Epithelial cell of esophagus (primary cell): ENCODE measurements around the gene MRPL34.

Experiments used
- DNase-seq: peaks from one replicate; pipeline ENCODE4 v3.0.0; 2010; ENCODE audit warnings: low read depth
- H3K4me3 ChIP-seq: 2 replicates; pipeline ENCODE4 v1.5.1; 2011; ENCODE audit warnings: mild to moderate bottlenecking, low read length, control low read depth
- TF ChIP-seq, protein P1 (sequence below): IDR thresholded peaks from 2 replicates; pipeline ENCODE4 v1.5.1; 2011; ENCODE audit warnings: low read depth, mild to moderate bottlenecking, low read length, control low read depth, inconsistent platforms; ENCODE audit not compliant: insufficient read depth; ENCODE audit errors: missing control alignments

The MRPL34 gene

DNA sequence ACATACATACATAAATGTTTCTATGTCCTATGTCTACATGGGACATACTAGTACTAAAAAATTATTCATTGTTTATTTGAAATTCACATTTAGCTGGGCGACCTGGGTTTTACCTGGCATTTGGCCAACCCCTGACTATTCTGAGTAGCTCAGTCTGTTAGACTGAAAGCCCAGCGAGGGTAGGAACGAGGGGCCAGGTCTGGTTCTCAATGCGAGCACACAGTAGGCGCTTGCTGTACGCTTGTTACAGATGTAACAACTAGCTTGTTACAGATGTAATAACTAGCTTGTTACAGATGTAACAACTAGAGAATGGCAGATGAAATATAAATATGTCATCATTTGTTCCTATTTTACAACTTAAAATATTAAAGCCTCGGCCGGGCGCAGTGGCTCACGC, 29.9 kb downstream of the MRPL34 start:
- DNase-seq, result no peak
- no peak overlapping the region for H3K4me3 ChIP-seq
- TF ChIP-seq, protein P1, sequence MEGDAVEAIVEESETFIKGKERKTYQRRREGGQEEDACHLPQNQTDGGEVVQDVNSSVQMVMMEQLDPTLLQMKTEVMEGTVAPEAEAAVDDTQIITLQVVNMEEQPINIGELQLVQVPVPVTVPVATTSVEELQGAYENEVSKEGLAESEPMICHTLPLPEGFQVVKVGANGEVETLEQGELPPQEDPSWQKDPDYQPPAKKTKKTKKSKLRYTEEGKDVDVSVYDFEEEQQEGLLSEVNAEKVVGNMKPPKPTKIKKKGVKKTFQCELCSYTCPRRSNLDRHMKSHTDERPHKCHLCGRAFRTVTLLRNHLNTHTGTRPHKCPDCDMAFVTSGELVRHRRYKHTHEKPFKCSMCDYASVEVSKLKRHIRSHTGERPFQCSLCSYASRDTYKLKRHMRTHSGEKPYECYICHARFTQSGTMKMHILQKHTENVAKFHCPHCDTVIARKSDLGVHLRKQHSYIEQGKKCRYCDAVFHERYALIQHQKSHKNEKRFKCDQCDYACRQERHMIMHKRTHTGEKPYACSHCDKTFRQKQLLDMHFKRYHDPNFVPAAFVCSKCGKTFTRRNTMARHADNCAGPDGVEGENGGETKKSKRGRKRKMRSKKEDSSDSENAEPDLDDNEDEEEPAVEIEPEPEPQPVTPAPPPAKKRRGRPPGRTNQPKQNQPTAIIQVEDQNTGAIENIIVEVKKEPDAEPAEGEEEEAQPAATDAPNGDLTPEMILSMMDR, result no peak

DNA sequence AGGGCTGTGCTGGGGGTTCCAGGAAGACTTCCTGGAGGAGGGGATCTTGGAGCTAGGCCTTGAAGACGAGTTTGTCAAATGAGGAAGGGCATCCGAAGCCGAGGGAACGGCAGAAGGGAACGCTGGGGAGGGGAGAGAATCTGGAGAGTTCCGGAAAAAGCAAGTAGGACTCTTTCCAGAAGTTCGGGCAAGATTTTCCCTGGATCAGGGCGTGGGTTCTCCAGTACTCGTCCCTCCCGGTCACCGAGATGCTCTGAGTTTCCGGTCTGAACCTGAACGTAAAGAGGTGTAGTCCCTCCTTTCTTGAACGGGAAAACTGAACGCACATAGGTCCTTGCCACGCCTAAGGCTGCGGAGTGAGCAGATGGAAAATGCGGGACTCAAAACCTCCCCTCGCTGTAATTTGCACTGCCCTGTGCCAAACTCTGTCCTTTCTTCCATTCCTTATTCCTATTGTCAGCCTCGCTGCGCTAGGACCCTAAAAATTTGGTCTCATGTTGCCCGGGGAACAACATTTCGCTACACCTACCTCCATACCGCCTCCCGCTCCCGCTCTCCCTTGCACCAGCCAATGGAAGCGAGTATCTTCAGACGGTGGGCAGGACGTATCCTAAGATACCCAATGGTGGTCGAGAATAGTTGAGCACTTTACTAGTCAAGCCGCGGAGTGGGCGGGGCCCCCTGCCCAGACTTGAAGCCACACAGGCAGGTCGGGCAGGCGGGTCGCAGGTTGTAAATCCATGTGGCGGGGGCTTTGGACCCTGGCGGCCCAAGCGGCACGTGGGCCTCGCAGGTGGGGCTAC, 31.4 kb downstream of the MRPL34 start, which contains the start of gene GTPBP3:
Gene GTPBP3 (plus strand): TSS at position 682 of the 803 bp plus-strand sequence. CDS start 59 bp downstream, at position 741.
- peak within 1 kb of the TSS; percentile 92 for H3K4me3 ChIP-seq
- peak; percentile 99 for DNase-seq
- TF ChIP-seq, protein P1, result no peak

DNA sequence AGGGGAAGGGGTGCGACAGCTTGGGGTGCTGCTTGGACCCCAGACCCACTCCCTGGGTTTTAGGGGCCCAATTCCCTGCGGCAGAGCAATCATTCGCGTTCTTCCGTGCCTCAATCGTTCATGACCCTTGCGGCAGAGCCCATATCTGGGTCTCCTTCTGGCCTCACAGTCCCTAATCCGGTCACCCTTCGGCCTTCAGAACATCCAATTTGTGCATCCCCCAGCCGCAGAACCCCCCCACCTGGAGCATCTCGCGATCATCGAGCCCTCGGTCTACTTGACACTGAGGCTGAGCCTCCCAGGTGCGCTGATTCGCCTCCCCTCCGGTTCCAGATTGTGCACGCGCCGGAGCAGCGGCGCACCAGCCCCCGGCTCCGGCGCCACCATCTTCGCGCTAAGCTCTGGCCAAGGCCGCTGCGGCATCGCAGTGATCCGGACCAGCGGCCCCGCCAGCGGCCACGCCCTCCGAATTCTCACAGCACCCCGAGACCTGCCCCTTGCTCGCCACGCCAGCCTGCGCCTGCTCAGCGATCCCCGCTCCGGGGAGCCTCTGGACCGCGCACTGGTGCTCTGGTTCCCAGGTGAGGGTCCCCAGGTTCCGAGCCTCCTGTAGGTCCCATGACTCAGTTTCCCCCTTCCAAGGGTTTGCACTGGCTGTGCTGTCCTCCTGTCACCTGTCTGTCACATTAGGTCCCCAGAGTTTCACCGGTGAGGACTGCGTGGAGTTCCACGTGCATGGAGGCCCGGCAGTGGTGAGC, 32.2 kb downstream of the MRPL34 start:
- TF ChIP-seq, protein P1, result no peak
- peak; percentile 31 for DNase-seq
- peak overlapping the region; percentile 92 for H3K4me3 ChIP-seq

DNA sequence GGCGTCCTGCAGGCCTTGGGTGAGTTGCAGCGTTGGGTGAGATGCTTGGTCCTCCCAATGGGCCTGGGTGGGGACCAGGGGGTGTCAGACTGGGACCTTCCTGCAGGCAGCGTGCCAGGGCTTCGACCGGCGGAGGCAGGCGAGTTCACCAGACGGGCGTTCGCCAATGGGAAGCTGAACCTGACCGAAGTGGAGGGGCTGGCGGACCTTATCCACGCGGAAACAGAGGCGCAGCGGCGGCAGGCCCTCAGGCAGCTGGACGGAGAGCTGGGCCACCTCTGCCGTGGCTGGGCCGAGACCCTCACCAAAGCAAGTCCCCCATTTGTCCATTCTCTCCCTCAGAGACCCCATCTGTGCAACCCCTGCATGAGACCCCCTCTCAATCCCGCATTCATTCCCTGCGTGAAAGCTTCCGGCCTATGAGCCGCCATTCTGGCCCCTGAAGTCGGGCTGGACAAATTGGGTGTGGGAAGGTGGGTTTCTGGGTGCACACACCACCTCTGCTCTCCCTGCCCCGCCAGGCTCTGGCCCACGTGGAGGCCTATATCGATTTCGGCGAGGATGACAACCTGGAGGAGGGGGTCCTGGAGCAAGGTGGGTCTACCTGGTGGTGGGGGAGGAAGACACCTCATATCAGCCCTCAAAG, 32.9 kb downstream of the MRPL34 start:
- H3K4me3 ChIP-seq, result peak overlapping the region; percentile 92
- DNase-seq, result no peak
- TF ChIP-seq, protein P1, result no peak

DNA sequence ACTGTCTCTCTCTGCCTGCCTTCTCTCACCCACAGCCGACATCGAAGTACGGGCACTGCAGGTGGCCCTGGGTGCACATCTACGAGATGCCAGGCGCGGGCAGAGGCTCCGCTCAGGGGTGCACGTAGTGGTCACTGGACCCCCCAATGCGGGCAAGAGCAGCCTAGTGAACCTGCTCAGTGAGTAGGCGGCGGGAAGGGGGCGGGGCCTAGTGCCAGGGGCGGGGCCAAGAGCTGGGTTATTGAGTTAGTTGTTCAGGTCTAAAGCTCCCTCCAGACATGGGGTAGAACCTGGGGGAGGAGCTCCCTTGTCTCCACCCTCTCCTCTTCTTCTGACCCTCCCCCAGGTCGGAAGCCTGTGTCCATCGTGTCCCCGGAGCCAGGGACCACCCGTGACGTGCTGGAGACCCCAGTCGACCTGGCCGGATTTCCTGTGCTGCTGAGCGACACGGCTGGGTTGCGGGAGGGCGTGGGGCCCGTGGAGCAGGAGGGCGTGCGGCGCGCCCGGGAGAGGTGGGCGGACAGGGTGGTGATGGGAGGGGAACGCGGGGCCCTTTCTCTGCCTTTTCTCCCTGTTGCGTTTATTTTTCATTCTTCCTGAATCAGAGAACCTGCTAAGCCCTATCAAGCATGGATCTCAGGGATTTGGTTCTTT, 33.5 kb downstream of the MRPL34 start:
- DNase-seq, result peak; percentile 25
- TF ChIP-seq, protein P1, result no peak
- no peak overlapping the region for H3K4me3 ChIP-seq

DNA sequence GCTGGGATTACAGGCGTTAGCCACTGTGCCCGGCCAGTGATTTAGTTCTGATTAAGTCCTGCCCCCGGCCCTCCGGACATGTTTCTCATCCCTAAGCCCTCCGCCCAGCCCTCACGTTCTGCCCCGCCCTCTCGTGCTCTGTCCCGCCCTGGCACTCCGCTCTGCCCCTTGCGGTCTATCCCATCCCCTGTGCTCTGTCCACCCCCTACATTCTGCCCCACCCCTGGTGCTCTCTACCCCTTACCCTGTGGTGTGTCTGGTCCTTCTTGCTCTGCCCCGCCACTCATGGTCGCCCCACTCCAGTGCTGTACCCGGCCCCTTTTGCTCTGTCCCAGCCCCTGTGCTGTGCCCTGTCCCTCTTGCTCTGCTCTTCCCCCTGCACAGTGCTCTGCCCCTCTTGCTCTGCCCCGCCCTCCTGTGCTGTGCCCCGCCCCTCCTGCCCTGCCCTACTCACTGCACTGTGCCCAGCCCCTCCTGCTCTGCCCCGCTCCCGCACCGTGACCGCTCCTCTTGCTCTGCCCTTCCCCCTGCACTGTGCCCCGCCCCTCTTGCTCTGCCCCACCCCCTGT, 34.7 kb downstream of the MRPL34 start:
- no peak overlapping the region for H3K4me3 ChIP-seq
- TF ChIP-seq, protein P1, result no peak
- DNase-seq, result peak; percentile 29
